Measurements from ENCODE around the gene SHISA9.

DNA sequence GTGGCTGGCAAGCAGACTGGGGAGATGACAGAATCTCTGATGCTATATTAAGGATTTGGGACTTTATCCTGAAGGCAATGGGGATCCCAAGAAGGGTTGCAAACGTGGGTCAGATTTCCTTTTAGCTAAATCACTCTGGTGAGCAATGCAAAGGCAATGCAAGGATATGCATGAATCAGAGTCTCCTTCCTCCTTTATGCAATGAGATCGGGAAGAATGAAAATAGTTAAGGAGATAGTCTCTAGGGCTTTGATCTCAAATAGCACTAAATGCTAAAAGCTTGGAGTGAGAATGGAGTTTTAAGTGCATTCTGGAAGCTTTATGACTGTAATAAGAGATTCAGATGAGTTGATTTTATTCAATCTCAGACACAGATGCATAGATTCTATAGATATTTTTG lies 27.2 kb upstream of the SHISA9 start:
- TF ChIP-seq ZFP3 (CRISPR knock-in tag; IDR thresholded peaks at IDR 0.05), result no peak
- TF ChIP-seq PPARA (CRISPR knock-in tag; IDR thresholded peaks at IDR 0.05; ENCODE audit: borderline replicate concordance), result no peak
- no peak for TF ChIP-seq PATZ1 (CRISPR knock-in tag; IDR thresholded peaks at IDR 0.05; ENCODE audit: borderline replicate concordance)
- no peak for TF ChIP-seq OSR1 (CRISPR knock-in tag; IDR thresholded peaks at IDR 0.05)
- no peak for TF ChIP-seq BACH2 (CRISPR knock-in tag; IDR thresholded peaks at IDR 0.05; ENCODE audit: borderline replicate concordance)
- TF ChIP-seq GLIS3 (CRISPR knock-in tag; IDR thresholded peaks at IDR 0.05), result no peak
- TF ChIP-seq ZFP30 (CRISPR knock-in tag; IDR thresholded peaks at IDR 0.05), result no peak
- no peak for TF ChIP-seq RARB (CRISPR knock-in tag; IDR thresholded peaks at IDR 0.05)
- no peak for TF ChIP-seq CSDC2 (CRISPR knock-in tag; IDR thresholded peaks at IDR 0.05)
- TF ChIP-seq, protein P1, sequence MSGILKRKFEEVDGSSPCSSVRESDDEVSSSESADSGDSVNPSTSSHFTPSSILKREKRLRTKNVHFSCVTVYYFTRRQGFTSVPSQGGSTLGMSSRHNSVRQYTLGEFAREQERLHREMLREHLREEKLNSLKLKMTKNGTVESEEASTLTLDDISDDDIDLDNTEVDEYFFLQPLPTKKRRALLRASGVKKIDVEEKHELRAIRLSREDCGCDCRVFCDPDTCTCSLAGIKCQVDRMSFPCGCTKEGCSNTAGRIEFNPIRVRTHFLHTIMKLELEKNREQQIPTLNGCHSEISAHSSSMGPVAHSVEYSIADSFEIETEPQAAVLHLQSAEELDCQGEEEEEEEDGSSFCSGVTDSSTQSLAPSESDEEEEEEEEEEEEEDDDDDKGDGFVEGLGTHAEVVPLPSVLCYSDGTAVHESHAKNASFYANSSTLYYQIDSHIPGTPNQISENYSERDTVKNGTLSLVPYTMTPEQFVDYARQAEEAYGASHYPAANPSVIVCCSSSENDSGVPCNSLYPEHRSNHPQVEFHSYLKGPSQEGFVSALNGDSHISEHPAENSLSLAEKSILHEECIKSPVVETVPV (CRISPR knock-in tag; IDR thresholded peaks at IDR 0.05), result no peak
- TF ChIP-seq, protein P2, sequence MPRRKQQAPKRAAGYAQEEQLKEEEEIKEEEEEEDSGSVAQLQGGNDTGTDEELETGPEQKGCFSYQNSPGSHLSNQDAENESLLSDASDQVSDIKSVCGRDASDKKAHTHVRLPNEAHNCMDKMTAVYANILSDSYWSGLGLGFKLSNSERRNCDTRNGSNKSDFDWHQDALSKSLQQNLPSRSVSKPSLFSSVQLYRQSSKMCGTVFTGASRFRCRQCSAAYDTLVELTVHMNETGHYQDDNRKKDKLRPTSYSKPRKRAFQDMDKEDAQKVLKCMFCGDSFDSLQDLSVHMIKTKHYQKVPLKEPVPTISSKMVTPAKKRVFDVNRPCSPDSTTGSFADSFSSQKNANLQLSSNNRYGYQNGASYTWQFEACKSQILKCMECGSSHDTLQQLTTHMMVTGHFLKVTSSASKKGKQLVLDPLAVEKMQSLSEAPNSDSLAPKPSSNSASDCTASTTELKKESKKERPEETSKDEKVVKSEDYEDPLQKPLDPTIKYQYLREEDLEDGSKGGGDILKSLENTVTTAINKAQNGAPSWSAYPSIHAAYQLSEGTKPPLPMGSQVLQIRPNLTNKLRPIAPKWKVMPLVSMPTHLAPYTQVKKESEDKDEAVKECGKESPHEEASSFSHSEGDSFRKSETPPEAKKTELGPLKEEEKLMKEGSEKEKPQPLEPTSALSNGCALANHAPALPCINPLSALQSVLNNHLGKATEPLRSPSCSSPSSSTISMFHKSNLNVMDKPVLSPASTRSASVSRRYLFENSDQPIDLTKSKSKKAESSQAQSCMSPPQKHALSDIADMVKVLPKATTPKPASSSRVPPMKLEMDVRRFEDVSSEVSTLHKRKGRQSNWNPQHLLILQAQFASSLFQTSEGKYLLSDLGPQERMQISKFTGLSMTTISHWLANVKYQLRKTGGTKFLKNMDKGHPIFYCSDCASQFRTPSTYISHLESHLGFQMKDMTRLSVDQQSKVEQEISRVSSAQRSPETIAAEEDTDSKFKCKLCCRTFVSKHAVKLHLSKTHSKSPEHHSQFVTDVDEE (CRISPR knock-in tag; IDR thresholded peaks at IDR 0.05), result no peak
